Measurements from ENCODE around the gene ORC3. TPM values are rescaled to one million over a fixed set of nuclear protein-coding genes. Genes with fewer than 3 reads are reported as not detected.

ORC3 gene
- total RNA-seq, 2 experiments from 2014 or later: 31.8 to 34.6 TPM

DNA sequence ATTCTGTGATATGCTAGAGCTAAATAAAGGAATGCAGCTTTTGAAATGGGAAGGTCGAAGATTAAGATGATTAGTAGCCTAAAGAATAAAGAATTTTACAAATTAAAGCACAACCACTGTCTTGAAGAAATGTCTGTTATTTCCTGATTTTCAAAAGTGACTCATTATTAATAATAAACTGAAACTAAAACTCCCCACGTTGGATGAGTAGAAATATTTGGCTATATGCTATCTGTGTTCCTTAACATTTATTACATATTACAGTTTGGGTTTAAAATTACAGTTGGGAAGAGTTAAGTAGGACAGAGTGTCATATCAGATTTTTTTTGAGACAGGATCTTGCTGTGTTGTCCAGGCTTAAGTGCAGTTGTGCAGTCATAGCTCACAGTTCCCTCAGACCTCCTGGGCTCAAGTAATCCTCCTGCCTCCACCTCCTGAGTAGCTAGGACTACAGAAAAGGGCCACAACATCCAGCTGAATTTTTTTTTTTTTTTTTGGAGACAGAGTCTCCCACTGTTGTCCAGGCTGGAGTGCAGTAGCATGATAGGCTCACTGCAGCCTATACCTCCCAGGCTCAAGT lies 65.0 kb downstream of the ORC3 start:
- Mint-ChIP-seq H3K4me1 (peaks cover 27% of the 10 kb centered on the region), H3K36me3 (peaks cover 59% of the 10 kb centered on the region), H3K9me3 (ENCODE audit: low read depth) (no peaks in the 10 kb centered on the region), H3K27me3 (no peaks in the 10 kb centered on the region), H3K27ac (no peak overlapping the region), H3K4me3 (no peak overlapping the region)
- DNase-seq (no peak), ATAC-seq (no peak)
- CTCF ChIA-PET: interaction anchor here (1.3 kb wide), 1 partner anchor 25 kb away, joined by 5 read pairs; no protein-coding TSS in a partner anchor

DNA sequence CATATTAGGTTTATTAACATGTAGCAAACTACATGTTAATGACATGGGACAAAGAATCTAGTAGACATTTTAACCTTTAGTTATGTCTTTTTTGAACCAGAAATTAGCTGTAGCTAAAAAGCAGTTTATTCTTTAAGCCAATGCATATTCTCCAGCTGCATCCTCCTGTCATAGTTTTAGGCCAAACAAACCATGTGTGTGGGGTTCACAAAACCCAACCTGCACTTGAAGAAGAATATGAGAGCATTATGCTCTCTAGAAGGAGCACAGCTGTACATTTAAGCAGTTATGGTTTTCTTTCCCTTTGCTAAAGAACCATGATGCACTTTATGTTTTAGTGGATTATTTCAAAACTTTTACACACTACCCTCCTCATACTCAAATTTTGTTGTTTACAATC lies 65.9 kb downstream of the ORC3 start:
- ATAC-seq: no peak
- H3K4me3 Mint-ChIP-seq: no peak overlapping the region
- no peak overlapping the region for H3K27ac Mint-ChIP-seq
- H3K9me3 Mint-ChIP-seq (ENCODE audit: low read depth): no peaks in the 10 kb centered on the region
- peaks cover 63% of the 10 kb centered on the region for H3K36me3 Mint-ChIP-seq
- no peaks in the 10 kb centered on the region for H3K27me3 Mint-ChIP-seq
- DNase-seq: no peak
- peaks cover 27% of the 10 kb centered on the region for H3K4me1 Mint-ChIP-seq
- CTCF ChIA-PET: interaction anchor here (0.7 to 1.4 kb wide), 3 partner anchors 8 to 24 kb away, joined by 3 to 5 read pairs (median 3); no protein-coding TSS in a partner anchor

DNA sequence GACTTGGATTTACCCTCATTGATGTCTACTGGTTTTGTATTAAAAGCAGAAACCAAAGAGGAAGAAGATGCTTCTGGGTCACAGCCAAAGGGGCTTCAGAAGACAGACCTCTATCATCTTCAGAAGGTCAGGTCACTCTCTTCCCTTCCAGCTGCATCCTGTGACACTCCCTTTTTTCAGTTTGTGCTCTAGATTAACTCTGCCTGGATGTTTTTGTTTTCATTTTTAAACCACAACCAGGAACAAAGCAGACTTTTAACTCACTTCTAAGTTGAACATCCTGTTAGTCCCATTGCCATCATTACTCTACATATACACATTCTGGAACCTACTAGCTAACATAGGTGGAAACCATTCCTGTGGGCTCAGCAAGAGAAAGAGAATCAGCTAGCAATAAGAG lies 66.9 kb downstream of the ORC3 start:
- H3K4me3 Mint-ChIP-seq: no peak overlapping the region
- CTCF ChIA-PET: interaction anchor here (1.0 to 1.4 kb wide), 2 partner anchors 10 to 51 kb away, joined by 3 to 4 read pairs; no protein-coding TSS in a partner anchor
- no peaks in the 10 kb centered on the region for H3K27me3 Mint-ChIP-seq
- H3K9me3 Mint-ChIP-seq (ENCODE audit: low read depth): no peaks in the 10 kb centered on the region
- ATAC-seq (no peak), DNase-seq (no peak)
- peak overlapping the region; percentile 50 for H3K27ac Mint-ChIP-seq
- H3K4me1 Mint-ChIP-seq: peaks cover 27% of the 10 kb centered on the region
- peaks cover 67% of the 10 kb centered on the region for H3K36me3 Mint-ChIP-seq

DNA sequence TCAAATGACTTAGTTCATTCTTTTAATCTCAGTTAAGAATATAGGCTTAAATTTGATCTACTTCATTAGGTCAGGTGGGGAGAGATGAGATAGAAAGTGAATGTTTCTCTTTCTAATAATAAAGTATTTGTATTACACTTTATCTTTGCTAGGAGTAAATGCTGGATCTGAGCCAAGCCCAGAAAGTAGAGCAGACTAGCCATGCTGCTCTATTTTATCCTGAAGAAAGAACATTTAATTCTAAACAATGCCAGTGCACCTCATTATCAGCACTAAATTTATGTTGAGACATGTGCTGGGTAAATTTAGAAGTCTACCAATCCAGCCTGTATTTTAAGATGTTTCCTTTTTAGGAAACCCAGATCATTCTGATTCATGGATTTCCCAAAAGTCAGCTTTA lies 68.6 kb downstream of the ORC3 start:
- Mint-ChIP-seq H3K4me3 (no peak overlapping the region), H3K36me3 (peaks cover 59% of the 10 kb centered on the region), H3K27me3 (no peaks in the 10 kb centered on the region), H3K9me3 (ENCODE audit: low read depth) (no peaks in the 10 kb centered on the region), H3K4me1 (peaks cover 17% of the 10 kb centered on the region), H3K27ac (no peak overlapping the region)
- DNase-seq (no peak), ATAC-seq (no peak)
- CTCF ChIA-PET: interaction anchor here (1.0 kb wide), 1 partner anchor 11 kb away, joined by 3 read pairs; no protein-coding TSS in a partner anchor

DNA sequence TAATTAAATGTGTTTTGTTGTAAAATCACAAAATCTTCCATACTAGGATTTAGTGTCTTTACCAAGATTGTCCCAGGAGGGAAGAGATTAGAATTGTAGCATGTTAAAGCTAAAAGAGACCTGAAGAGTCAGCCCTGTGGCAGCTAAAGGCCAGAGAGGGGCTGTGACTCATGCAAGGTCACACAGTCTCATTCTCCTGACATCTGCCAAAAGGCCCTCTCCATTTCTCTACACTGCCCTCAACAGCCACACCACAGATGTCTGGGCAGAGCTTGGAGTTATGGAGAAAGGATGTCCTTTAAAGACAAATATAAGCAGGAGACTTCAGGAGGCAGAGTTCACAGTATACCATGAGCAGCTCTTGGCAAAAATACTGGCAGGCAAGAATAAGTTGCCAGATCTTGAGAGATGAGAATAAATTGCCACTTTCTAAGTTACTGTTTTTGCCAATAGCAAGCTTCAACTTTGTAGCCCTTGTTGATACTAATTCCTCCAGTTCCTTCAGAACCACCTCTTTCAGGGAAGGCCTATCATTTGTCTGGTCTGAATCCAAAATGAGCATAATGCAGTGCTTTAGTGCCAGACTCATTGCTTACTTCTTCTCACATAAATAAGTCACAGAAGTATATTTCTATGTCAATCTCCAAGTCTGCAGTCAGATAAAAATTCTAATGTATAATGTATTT lies 70.4 kb downstream of the ORC3 start:
- no peaks in the 10 kb centered on the region for H3K9me3 Mint-ChIP-seq (ENCODE audit: low read depth)
- H3K27ac Mint-ChIP-seq: no peak overlapping the region
- DNase-seq (no peak), ATAC-seq (no peak)
- no peaks in the 10 kb centered on the region for H3K27me3 Mint-ChIP-seq
- H3K4me1 Mint-ChIP-seq: peaks cover 12% of the 10 kb centered on the region
- CTCF ChIA-PET: no interaction called here
- H3K4me3 Mint-ChIP-seq: no peak overlapping the region
- H3K36me3 Mint-ChIP-seq: peaks cover 49% of the 10 kb centered on the region

DNA sequence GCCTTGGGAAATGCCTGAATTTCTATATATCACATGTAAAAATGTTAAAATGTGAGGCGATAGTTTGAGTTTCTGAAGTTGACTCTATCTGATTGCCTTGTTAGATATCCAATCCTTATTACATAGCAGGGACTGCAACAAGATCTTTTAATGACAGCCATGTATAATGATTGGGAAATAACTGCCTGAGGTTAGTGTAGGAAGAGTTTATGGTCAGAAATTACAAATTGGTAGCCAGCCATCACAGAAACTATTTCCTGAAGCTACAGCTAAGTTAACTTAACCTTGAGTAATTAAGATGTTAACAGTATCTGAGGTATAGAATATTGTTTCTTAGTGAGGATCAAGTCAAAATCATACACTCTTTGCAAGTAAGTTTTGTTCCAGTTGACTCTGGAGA lies 71.1 kb downstream of the ORC3 start:
- DNase-seq: no peak
- no peaks in the 10 kb centered on the region for H3K9me3 Mint-ChIP-seq (ENCODE audit: low read depth)
- peaks cover 12% of the 10 kb centered on the region for H3K4me1 Mint-ChIP-seq
- ATAC-seq: no peak
- CTCF ChIA-PET: interaction anchor here (1.0 kb wide), 1 partner anchor 13 kb away, joined by 3 read pairs; no protein-coding TSS in a partner anchor
- H3K36me3 Mint-ChIP-seq: peaks cover 45% of the 10 kb centered on the region
- H3K4me3 Mint-ChIP-seq: no peak overlapping the region
- no peaks in the 10 kb centered on the region for H3K27me3 Mint-ChIP-seq
- no peak overlapping the region for H3K27ac Mint-ChIP-seq

DNA sequence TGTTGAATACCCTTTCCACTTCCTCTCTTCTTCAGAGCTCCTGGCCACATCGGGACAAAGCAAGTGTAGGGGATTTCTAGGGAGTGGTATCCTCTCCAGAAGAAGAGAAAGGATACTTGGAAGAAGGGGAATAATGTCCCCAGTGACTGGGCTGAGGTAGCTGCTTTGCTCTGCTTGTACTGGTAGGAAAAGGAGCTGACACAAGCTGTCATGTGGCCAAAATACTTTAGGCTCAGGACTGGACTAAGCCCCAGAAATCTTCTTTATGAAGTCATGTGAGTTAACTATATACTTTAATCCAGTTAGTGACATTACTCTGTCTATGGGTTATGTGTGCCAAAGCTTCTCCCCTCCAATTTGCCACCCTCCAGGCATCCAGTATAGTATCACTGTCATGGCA lies 71.6 kb downstream of the ORC3 start:
- H3K36me3 Mint-ChIP-seq: peaks cover 44% of the 10 kb centered on the region
- H3K27ac Mint-ChIP-seq: no peak overlapping the region
- no peaks in the 10 kb centered on the region for H3K27me3 Mint-ChIP-seq
- ATAC-seq: no peak
- CTCF ChIA-PET: interaction anchor here (1.0 kb wide), 1 partner anchor 13 kb away, joined by 3 read pairs; no protein-coding TSS in a partner anchor
- H3K9me3 Mint-ChIP-seq (ENCODE audit: low read depth): no peaks in the 10 kb centered on the region
- no peak overlapping the region for H3K4me3 Mint-ChIP-seq
- DNase-seq: no peak
- peaks cover 11% of the 10 kb centered on the region for H3K4me1 Mint-ChIP-seq

DNA sequence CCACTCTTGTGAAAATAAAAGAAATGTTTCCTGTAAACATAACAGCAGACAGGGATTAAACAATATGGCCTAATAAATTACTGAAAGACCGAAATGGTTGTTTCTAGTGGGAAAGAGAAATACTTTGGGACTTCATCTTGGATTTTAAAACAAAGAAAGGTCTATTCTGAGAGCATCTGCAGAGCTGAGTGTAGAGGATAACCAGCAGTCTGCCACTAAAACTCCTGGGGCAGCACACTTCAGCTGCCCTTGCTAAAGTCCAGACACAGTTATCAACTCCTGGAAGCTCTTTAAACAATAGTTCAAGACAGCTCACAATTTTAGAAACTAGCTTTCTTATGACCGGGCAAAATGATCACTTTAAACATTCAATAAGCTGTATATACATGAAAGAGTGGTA lies 73.5 kb downstream of the ORC3 start:
- no peak overlapping the region for H3K27ac Mint-ChIP-seq
- no peaks in the 10 kb centered on the region for H3K27me3 Mint-ChIP-seq
- H3K36me3 Mint-ChIP-seq: peaks cover 39% of the 10 kb centered on the region
- H3K4me3 Mint-ChIP-seq: no peak overlapping the region
- CTCF ChIA-PET: no interaction called here
- no peaks in the 10 kb centered on the region for H3K9me3 Mint-ChIP-seq (ENCODE audit: low read depth)
- H3K4me1 Mint-ChIP-seq: no peaks in the 10 kb centered on the region
- DNase-seq (no peak), ATAC-seq (no peak)

DNA sequence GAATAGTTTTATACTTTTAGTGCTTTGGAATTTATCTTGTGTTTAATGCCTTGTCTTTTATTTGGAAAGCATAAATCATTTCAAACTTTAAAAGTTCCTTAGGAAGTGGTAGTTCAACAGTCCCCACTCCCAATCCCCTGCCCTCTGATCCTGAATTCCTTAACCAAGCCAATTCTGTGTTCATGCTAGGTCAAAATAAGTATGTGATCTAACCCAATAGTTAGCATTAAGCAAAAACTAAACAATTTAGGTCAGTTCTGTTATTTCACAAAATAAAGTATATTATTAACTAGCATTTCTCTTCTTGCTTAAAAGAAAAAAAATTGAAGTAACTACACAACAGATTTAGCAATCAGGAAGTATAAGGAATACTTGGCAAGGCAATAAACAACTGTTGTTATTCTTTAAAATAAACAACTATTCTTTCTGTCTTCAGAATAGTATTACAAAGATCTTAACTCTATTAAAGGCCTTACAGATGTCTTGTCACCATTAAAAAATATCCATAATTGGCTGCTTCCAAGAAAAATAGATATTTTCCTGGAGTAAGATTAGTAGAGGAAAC lies 75.1 kb downstream of the ORC3 start:
- CTCF ChIA-PET: no interaction called here
- Mint-ChIP-seq H3K27me3 (no peaks in the 10 kb centered on the region), H3K27ac (no peak overlapping the region), H3K36me3 (peaks cover 34% of the 10 kb centered on the region), H3K9me3 (ENCODE audit: low read depth) (no peaks in the 10 kb centered on the region), H3K4me3 (no peak overlapping the region), H3K4me1 (no peaks in the 10 kb centered on the region)
- ATAC-seq: no peak
- no peak for DNase-seq

DNA sequence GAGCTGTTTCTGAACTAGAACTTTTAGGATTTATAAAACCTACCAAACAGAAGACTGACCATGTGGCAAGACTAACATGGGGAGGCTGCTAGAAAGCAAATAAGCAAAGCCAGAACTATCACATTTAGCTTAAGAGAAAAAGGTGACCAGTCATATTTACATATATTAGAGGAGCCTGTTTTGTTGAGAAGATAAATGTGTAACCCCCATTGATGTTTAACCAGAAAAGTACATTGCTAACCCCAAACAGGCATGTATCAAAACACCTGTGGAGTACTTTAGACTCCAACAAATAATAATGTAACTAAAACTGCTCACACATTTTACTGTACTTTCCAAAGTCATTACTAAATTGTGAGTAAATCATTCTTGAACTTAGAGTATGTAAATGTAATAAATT lies 77.1 kb downstream of the ORC3 start:
- H3K36me3 Mint-ChIP-seq: peaks cover 35% of the 10 kb centered on the region
- no peaks in the 10 kb centered on the region for H3K27me3 Mint-ChIP-seq
- no peaks in the 10 kb centered on the region for H3K9me3 Mint-ChIP-seq (ENCODE audit: low read depth)
- DNase-seq (no peak), ATAC-seq (no peak)
- H3K4me3 Mint-ChIP-seq: no peak overlapping the region
- H3K4me1 Mint-ChIP-seq: peaks cover 11% of the 10 kb centered on the region
- peak overlapping the region; percentile 20 for H3K27ac Mint-ChIP-seq
- CTCF ChIA-PET: no interaction called here

DNA sequence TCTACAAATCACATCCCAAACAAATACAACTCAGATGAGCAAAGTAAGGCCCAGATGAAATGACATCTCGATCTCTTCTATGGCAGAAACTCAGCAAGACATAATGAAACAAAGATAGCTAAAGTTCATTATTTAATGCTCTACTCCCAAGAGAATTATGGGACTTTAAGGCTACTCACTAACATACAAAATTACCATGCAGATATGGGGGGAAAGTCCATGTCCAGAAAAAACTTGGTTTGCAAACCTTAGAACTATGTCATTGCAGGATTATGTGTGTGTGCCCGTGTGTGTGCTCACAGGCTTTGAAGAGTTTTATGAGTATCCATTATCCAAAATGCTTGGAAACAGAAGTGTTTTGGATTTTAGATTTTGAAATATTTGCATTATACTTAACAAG lies 78.1 kb downstream of the ORC3 start:
- CTCF ChIA-PET: no interaction called here
- Mint-ChIP-seq H3K27me3 (no peaks in the 10 kb centered on the region), H3K9me3 (ENCODE audit: low read depth) (no peaks in the 10 kb centered on the region), H3K36me3 (peaks cover 40% of the 10 kb centered on the region), H3K4me1 (peaks cover 11% of the 10 kb centered on the region), H3K4me3 (no peak overlapping the region), H3K27ac (no peak overlapping the region)
- no peak for ATAC-seq
- DNase-seq: no peak

DNA sequence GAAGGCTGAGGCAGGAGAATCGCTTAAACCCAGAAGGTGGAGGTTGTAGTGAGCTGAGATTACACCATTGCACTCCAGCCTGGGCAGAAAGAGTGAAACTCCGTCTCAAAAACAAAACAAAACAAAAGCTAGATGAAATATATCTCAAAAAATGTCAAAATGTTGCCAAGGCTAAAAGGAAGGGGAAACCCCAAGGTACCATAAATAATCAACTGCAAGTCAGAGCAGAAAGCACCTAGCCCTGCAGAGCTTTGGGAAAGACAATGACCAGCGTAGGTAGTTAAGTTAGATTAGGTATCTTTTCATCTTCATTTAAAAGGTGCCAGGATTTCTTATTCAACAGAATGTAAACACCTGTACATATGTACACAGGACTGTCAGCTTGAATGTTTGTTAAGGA lies 79.1 kb downstream of the ORC3 start:
- Mint-ChIP-seq H3K4me1 (peaks cover 11% of the 10 kb centered on the region), H3K4me3 (no peak overlapping the region), H3K27ac (no peak overlapping the region), H3K9me3 (ENCODE audit: low read depth) (no peaks in the 10 kb centered on the region), H3K27me3 (no peaks in the 10 kb centered on the region), H3K36me3 (peaks cover 42% of the 10 kb centered on the region)
- CTCF ChIA-PET: no interaction called here
- ATAC-seq: no peak
- no peak for DNase-seq

DNA sequence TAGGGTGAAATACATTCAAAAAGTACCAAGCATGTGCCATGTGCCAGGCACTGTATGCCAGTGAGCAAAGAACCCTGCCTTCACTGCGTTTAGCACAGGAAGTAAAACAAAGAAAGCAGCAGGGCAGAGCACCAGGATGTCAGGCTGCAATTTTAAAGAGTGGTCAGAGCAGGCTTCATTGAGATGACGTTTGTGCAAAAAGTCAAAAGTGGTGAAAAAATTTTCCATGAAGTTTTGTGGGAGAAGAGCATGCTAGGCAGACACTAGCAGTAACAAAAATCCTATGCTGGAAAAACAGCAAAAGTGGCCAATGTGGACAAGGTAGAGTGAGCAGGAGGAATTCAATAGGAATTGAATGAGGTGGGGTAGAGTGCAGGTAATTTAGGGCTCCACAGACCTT lies 80.8 kb downstream of the ORC3 start:
- ATAC-seq: no peak
- no peaks in the 10 kb centered on the region for H3K9me3 Mint-ChIP-seq (ENCODE audit: low read depth)
- no peak for DNase-seq
- H3K36me3 Mint-ChIP-seq: peaks cover 54% of the 10 kb centered on the region
- no peaks in the 10 kb centered on the region for H3K27me3 Mint-ChIP-seq
- no peak overlapping the region for H3K4me3 Mint-ChIP-seq
- peak overlapping the region; percentile 81 for H3K27ac Mint-ChIP-seq
- peaks cover 11% of the 10 kb centered on the region for H3K4me1 Mint-ChIP-seq
- CTCF ChIA-PET: no interaction called here

DNA sequence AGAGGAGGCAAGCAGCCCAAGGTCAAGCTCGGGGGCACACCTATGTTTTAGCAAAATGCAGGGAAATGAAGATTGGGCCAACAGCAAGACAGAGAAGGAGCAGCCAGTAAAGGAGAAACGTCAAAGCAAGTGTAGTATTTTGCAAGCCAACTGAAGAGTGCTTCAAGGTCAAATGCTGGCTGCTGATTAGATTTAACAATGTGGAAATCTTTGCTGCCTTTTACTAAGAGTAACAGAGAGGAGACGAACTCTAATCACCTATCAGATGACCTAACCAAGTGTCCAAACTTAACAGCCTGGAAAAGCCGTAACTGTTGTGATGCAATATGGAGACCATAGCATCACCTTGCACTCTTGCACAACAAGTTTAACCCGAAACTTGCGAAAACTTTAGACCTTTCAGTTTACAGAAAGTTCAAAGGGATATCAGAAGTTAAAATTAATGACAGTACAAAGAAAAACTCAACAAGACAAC lies 81.7 kb downstream of the ORC3 start:
- CTCF ChIA-PET: interaction anchor here (2.2 kb wide), 1 partner anchor 11 kb away, joined by 9 read pairs; no protein-coding TSS in a partner anchor
- Mint-ChIP-seq H3K9me3 (ENCODE audit: low read depth) (no peaks in the 10 kb centered on the region), H3K4me1 (peaks cover 13% of the 10 kb centered on the region), H3K36me3 (peaks cover 60% of the 10 kb centered on the region), H3K4me3 (no peak overlapping the region), H3K27ac (no peak overlapping the region), H3K27me3 (no peaks in the 10 kb centered on the region)
- DNase-seq: no peak
- ATAC-seq: no peak
